Measurements from ENCODE around the gene PXK. TPM values are rescaled to one million over a fixed set of nuclear protein-coding genes. Genes with fewer than 3 reads are reported as not detected.

Gene PXK
- total and polyA plus RNA-seq, 4 experiments from 2014 or later, result 20.0 to 28.7 (median 21.8) TPM

GRCh38 chr3:58305882-58306711, 26.6 kb upstream of the PXK start, which contains the start of the genes HTD2 and RPP14:
TSS of gene HTD2 (plus strand) at chr3:58306520. CDS start at chr3:58317614, 11,094 bp downstream.
TSS of gene RPP14 (plus strand) at chr3:58306245. CDS start at chr3:58310330, 4,085 bp downstream.
- Histone ChIP-seq H3K27me3 (ENCODE audit: insufficient read depth, low read length) (no peaks in the 10 kb centered on the region), H3K27ac (ENCODE audit: low read depth, low read length) (peak within 1 kb of the TSS; percentile 93), H3K9me3 (ENCODE audit: control insufficient read depth in 1 of 2, low read length in 2 of 2) (no peaks in the 10 kb centered on the region), H3K4me1 (ENCODE audit: insufficient read depth, low read length) (peaks cover 27% of the 10 kb centered on the region), H3K4me3 (ENCODE audit: low read length in 2 of 2) (peak within 1 kb of the TSS; percentile 79 to 80), H3K36me3 (ENCODE audit: insufficient read depth, low read length) (peaks cover 1% of the 10 kb centered on the region)
- intact Hi-C loops (cut with micrococcal nuclease), result loop anchor here (1.0 to 5.0 kb wide), 10 partner anchors 15 to 1624 kb away; partner anchors contain the start of genes ABHD6, FLNB, KCTD6 and PDHB
- Mint-ChIP-seq H3K27me3 (peaks cover 3 to 8% of the 10 kb centered on the region in 2 donors), H3K36me3 (peaks cover 7 to 26% of the 10 kb centered on the region in 2 donors), H3K9me3 (peaks cover 0 to 9% (median 5%) of the 10 kb centered on the region in 8 donors), H3K27ac (peak within 1 kb of the TSS; percentile 96 to 100 (median 100)), H3K4me1 (peaks cover 23 to 37% (median 30%) of the 10 kb centered on the region in 4 donors), H3K4me3 (peak within 1 kb of the TSS; percentile 96 to 100 (median 98))
- ChIA-PET CTCF (ENCODE audit: partially characterized antibody) (interaction anchor here (0.6 to 5.9 kb wide), 51 partner anchors 10 to 1424 kb away, joined by 3 to 89 read pairs (median 5); partner anchors contain the start of genes ABHD6, FLNB, KCTD6 and PDHB), POLR2A (ENCODE audit: partially characterized antibody) (interaction anchor here (0.6 to 4.0 kb wide), 24 partner anchors 10 to 1078 kb away, joined by 3 to 40 read pairs (median 4); partner anchors contain the start of genes ABHD6, APPL1, ARF4 and FLNB)
- peak; percentile 97 to 99 (median 98) for DNase-seq

DNA sequence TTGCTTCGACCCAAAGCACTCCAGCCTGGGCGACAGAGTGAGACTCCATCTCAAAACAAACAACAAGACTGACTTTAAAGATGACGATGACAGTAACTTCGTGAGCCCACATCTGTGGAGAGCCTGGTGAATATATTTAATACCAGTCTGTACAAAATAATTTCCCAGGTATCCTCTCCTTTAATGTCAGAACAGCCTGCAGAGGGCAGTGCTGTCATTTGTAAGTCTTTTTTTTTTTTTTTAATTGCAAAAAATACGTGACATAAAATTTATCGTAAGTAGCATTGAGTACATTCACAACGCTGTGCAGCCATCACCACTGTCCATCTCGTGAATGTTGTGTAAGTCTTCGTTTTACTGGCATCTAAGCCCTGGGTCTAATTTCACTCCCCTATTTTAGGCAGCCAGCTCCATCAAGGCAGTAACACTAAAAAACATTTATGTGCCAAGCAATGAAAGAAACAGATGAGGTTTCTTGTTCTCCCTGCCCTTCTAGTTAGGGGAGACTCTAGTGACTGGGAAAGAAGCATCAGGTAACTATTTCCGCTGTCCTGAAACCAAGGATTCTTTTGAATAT, 25.0 kb upstream of the PXK start:
- H3K27ac ChIP-seq (ENCODE audit: low read depth, low read length), result peak overlapping the region; percentile 93
- H3K9me3 Mint-ChIP-seq, result peaks cover 0 to 2% (median 0%) of the 10 kb centered on the region in 8 donors
- peaks cover 15 to 37% of the 10 kb centered on the region in 2 donors for H3K36me3 Mint-ChIP-seq
- H3K4me1 ChIP-seq (ENCODE audit: insufficient read depth, low read length), result peaks cover 27% of the 10 kb centered on the region
- intact Hi-C loops (cut with micrococcal nuclease), result loop anchor here (1.0 to 5.0 kb wide), 5 partner anchors 13 to 1625 kb away; partner anchors contain the start of gene TASOR
- CTCF ChIA-PET (ENCODE audit: partially characterized antibody), result interaction anchor here (0.6 to 5.9 kb wide), 23 partner anchors 10 to 322 kb away, joined by 3 to 89 read pairs (median 12); partner anchors contain the start of genes ABHD6, KCTD6, PDHB and PXK
- no peaks in the 10 kb centered on the region for H3K9me3 ChIP-seq (ENCODE audit: control insufficient read depth in 1 of 2, low read length in 2 of 2)
- H3K4me1 Mint-ChIP-seq, result peaks cover 23 to 37% (median 30%) of the 10 kb centered on the region in 4 donors
- H3K4me3 Mint-ChIP-seq, result peak overlapping the region; percentile 79 to 100 (median 98)
- H3K27ac Mint-ChIP-seq, result peak overlapping the region; percentile 62 to 99 (median 87)
- H3K4me3 ChIP-seq (ENCODE audit: low read length in 2 of 2), result peak overlapping the region; percentile 52 to 80
- POLR2A ChIA-PET (ENCODE audit: partially characterized antibody), result interaction anchor here (1.5 to 4.0 kb wide), 8 partner anchors 13 to 226 kb away, joined by 5 to 40 read pairs (median 18); partner anchors contain the start of genes ABHD6, KCTD6, PDHB and PXK
- DNase-seq, result peak; percentile 45 to 70 (median 60)
- no peaks in the 10 kb centered on the region for H3K27me3 Mint-ChIP-seq
- H3K36me3 ChIP-seq (ENCODE audit: insufficient read depth, low read length), result peaks cover 14% of the 10 kb centered on the region
- H3K27me3 ChIP-seq (ENCODE audit: insufficient read depth, low read length), result no peaks in the 10 kb centered on the region

DNA sequence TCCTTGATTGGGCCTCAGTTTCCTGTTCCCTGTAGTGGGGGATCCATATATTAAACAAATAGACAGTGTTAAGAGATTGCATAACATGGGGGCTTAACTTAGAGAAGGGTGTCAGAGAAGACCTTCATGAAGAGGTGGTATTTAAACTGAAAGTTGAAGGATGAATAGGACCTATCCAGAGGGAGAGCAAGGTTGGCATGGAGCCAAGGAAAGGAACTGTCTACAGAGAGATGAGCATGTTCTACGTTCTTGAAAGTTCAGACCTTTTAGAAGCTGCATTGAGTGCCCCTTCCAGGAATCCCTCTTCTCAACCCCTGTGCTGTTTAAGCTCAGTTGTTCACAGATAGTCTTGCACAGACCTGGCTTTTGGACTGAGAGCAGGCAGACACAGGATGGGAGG, 24.0 kb upstream of the PXK start:
- no peaks in the 10 kb centered on the region for H3K27me3 Mint-ChIP-seq
- H3K4me3 ChIP-seq (ENCODE audit: low read length in 2 of 2), result no peak overlapping the region
- peak overlapping the region; percentile 18 for H3K27ac ChIP-seq (ENCODE audit: low read depth, low read length)
- ChIA-PET CTCF (ENCODE audit: partially characterized antibody) (interaction anchor here (1.1 to 5.9 kb wide), 11 partner anchors 9 to 321 kb away, joined by 3 to 89 read pairs (median 17); partner anchors contain the start of genes ABHD6, KCTD6 and PXK), POLR2A (ENCODE audit: partially characterized antibody) (interaction anchor here (4.0 kb wide), 1 partner anchor 125 kb away, joined by 31 read pairs; the partner anchor contains the start of gene PDHB)
- DNase-seq, result no peak
- no peaks in the 10 kb centered on the region for H3K27me3 ChIP-seq (ENCODE audit: insufficient read depth, low read length)
- peaks cover 24 to 45% (median 33%) of the 10 kb centered on the region in 4 donors for H3K4me1 Mint-ChIP-seq
- H3K27ac Mint-ChIP-seq, result peak overlapping the region; percentile 38 to 99 (median 68)
- intact Hi-C loops (cut with micrococcal nuclease), result loop anchor here (5.0 kb wide), 2 partner anchors 131 to 1626 kb away; partner anchors contain the start of gene TASOR
- no peaks in the 10 kb centered on the region for H3K9me3 ChIP-seq (ENCODE audit: control insufficient read depth in 1 of 2, low read length in 2 of 2)
- peaks cover 0 to 2% (median 0%) of the 10 kb centered on the region in 8 donors for H3K9me3 Mint-ChIP-seq
- peak overlapping the region in 7 of 8 donors; percentile 12 to 100 (median 52) for H3K4me3 Mint-ChIP-seq
- H3K36me3 Mint-ChIP-seq, result peaks cover 18 to 47% of the 10 kb centered on the region in 2 donors
- peaks cover 20% of the 10 kb centered on the region for H3K36me3 ChIP-seq (ENCODE audit: insufficient read depth, low read length)
- H3K4me1 ChIP-seq (ENCODE audit: insufficient read depth, low read length), result peaks cover 27% of the 10 kb centered on the region

- H3K4me3 ChIP-seq (ENCODE audit: low read length in 2 of 2), result no peak overlapping the region
- Mint-ChIP-seq H3K4me3 (no peak overlapping the region), H3K4me1 (peaks cover 3 to 10% (median 6%) of the 10 kb centered on the region in 4 donors), H3K36me3 (peaks cover 19 to 60% of the 10 kb centered on the region in 2 donors), H3K9me3 (no peaks in the 10 kb centered on the region), H3K27me3 (no peaks in the 10 kb centered on the region), H3K27ac (peak overlapping the region in 1 of 7 donors; percentile 82)
- POLR2A ChIA-PET (ENCODE audit: partially characterized antibody), result no interaction called here
- no peaks in the 10 kb centered on the region for H3K27me3 ChIP-seq (ENCODE audit: insufficient read depth, low read length)
- H3K4me1 ChIP-seq (ENCODE audit: insufficient read depth, low read length), result no peaks in the 10 kb centered on the region
- intact Hi-C loops (cut with micrococcal nuclease), result no loop called here
- DNase-seq, result no peak
- CTCF ChIA-PET (ENCODE audit: partially characterized antibody), result interaction anchor here (1.2 to 6.6 kb wide), 4 partner anchors 10 to 249 kb away, joined by 3 to 50 read pairs (median 21); partner anchors contain the start of genes HTD2 and RPP14
- H3K27ac ChIP-seq (ENCODE audit: low read depth, low read length), result no peak overlapping the region
- no peaks in the 10 kb centered on the region for H3K9me3 ChIP-seq (ENCODE audit: control insufficient read depth in 1 of 2, low read length in 2 of 2)
- peaks cover 31% of the 10 kb centered on the region for H3K36me3 ChIP-seq (ENCODE audit: insufficient read depth, low read length)
Measured at GRCh38 chr3:58317811-58318210, 14.9 kb upstream of the PXK start.

DNA sequence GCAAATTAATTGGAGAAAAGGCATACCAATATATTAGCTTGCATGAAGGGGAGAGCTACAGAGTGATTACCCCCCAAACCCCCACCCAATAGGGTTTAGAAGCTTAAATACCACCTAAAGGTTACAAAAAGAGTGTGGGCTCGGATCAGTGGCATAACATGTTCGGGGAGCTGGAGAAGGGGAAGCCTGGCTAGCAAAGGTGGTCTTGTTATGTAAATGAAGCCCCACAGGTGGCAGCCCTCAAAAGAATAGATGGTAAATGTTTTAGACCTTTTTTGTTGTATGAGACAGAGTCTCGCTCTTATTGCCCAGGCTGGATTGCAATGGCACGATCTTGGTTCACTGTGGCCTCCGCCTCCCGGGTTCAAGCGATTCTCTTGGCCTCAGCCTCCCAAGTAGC, 10.9 kb upstream of the PXK start:
- Mint-ChIP-seq H3K9me3 (no peaks in the 10 kb centered on the region), H3K27me3 (no peaks in the 10 kb centered on the region), H3K36me3 (peaks cover 4 to 31% of the 10 kb centered on the region in 2 donors), H3K27ac (no peak overlapping the region), H3K4me1 (peaks cover 7 to 23% (median 16%) of the 10 kb centered on the region in 4 donors), H3K4me3 (no peak overlapping the region)
- ChIA-PET CTCF (ENCODE audit: partially characterized antibody) (interaction anchor here (0.6 to 7.0 kb wide), 12 partner anchors 8 to 309 kb away, joined by 3 to 62 read pairs (median 5); partner anchors contain the start of genes HTD2, PXK and RPP14), POLR2A (ENCODE audit: partially characterized antibody) (interaction anchor here (2.0 kb wide), 1 partner anchor 15 kb away, joined by 9 read pairs; the partner anchor contains the start of genes HTD2 and RPP14)
- H3K4me3 ChIP-seq (ENCODE audit: low read length in 2 of 2), result no peak overlapping the region
- H3K27me3 ChIP-seq (ENCODE audit: insufficient read depth, low read length), result no peaks in the 10 kb centered on the region
- no peaks in the 10 kb centered on the region for H3K9me3 ChIP-seq (ENCODE audit: control insufficient read depth in 1 of 2, low read length in 2 of 2)
- no peak for DNase-seq
- intact Hi-C loops (cut with micrococcal nuclease), result loop anchor here (1.0 to 2.0 kb wide), 5 partner anchors 11 to 309 kb away; partner anchors contain the start of genes HTD2, PXK and RPP14
- peaks cover 18% of the 10 kb centered on the region for H3K4me1 ChIP-seq (ENCODE audit: insufficient read depth, low read length)
- H3K36me3 ChIP-seq (ENCODE audit: insufficient read depth, low read length), result peaks cover 12% of the 10 kb centered on the region
- no peak overlapping the region for H3K27ac ChIP-seq (ENCODE audit: low read depth, low read length)

- POLR2A ChIA-PET (ENCODE audit: partially characterized antibody), result no interaction called here
Measured at GRCh38 chr3:58322793-58323192, 9.9 kb upstream of the PXK start.

More at GRCh38 chr3:58322793-58323192, 9.9 kb upstream of the PXK start:
- peaks cover 4% of the 10 kb centered on the region for H3K36me3 ChIP-seq (ENCODE audit: insufficient read depth, low read length)
- H3K27me3 ChIP-seq (ENCODE audit: insufficient read depth, low read length), result no peaks in the 10 kb centered on the region
- DNase-seq, result no peak
- H3K9me3 Mint-ChIP-seq, result no peaks in the 10 kb centered on the region
- no peaks in the 10 kb centered on the region for H3K27me3 Mint-ChIP-seq
- H3K27ac ChIP-seq (ENCODE audit: low read depth, low read length), result no peak overlapping the region
- no peak overlapping the region for H3K27ac Mint-ChIP-seq
- peaks cover 7 to 23% (median 16%) of the 10 kb centered on the region in 4 donors for H3K4me1 Mint-ChIP-seq
- H3K9me3 ChIP-seq (ENCODE audit: control insufficient read depth in 1 of 2, low read length in 2 of 2), result no peaks in the 10 kb centered on the region
- no peak overlapping the region for H3K4me3 ChIP-seq (ENCODE audit: low read length in 2 of 2)
- peaks cover 18% of the 10 kb centered on the region for H3K4me1 ChIP-seq (ENCODE audit: insufficient read depth, low read length)
- H3K4me3 Mint-ChIP-seq, result no peak overlapping the region
- CTCF ChIA-PET (ENCODE audit: partially characterized antibody), result interaction anchor here (6.6 to 7.0 kb wide), 2 partner anchors 15 to 94 kb away, joined by 50 to 62 read pairs; partner anchors contain the start of genes HTD2 and RPP14
- H3K36me3 Mint-ChIP-seq, result peaks cover 4 to 21% of the 10 kb centered on the region in 2 donors
- intact Hi-C loops (cut with micrococcal nuclease), result no loop called here
